ENCODE results near the gene IGFBP4. TPM values are rescaled to one million over a fixed set of nuclear protein-coding genes. Genes with fewer than 3 reads are reported as not detected.

Gene IGFBP4
- total RNA-seq, 4 donors from 2014 or later: 675 to 1,301 (median 748) TPM

GRCh38 chr17:40447148-40447644, 3.9 kb downstream of the IGFBP4 start:
- TF ChIP-seq POLR2A (IDR thresholded peaks at IDR 0.05) (peak in 1 of 2 donors; percentile 21), EP300 (IDR thresholded peaks at IDR 0.05) (peak; percentile 55 to 74)
- TF ChIP-seq, protein P1, sequence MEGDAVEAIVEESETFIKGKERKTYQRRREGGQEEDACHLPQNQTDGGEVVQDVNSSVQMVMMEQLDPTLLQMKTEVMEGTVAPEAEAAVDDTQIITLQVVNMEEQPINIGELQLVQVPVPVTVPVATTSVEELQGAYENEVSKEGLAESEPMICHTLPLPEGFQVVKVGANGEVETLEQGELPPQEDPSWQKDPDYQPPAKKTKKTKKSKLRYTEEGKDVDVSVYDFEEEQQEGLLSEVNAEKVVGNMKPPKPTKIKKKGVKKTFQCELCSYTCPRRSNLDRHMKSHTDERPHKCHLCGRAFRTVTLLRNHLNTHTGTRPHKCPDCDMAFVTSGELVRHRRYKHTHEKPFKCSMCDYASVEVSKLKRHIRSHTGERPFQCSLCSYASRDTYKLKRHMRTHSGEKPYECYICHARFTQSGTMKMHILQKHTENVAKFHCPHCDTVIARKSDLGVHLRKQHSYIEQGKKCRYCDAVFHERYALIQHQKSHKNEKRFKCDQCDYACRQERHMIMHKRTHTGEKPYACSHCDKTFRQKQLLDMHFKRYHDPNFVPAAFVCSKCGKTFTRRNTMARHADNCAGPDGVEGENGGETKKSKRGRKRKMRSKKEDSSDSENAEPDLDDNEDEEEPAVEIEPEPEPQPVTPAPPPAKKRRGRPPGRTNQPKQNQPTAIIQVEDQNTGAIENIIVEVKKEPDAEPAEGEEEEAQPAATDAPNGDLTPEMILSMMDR (IDR thresholded peaks at IDR 0.05): no peak
- H3K27ac ChIP-seq: peak overlapping the region; percentile 70 to 95 (median 84)
- H3K27me3 ChIP-seq: no peaks in the 10 kb centered on the region
- H3K4me1 ChIP-seq: peaks cover 0 to 83% (median 74%) of the 10 kb centered on the region in 4 donors
- peak in 1 of 2 donors; percentile 41 for DNase-seq (ENCODE audit: low spot score in 2 of 2)
- H3K36me3 ChIP-seq: no peaks in the 10 kb centered on the region
- H3K4me3 ChIP-seq: peak overlapping the region; percentile 7 to 84 (median 52)
- WGBS, 2 donors: 34 to 39% methylated on average over 8 of the region's 8 CpGs
- H3K9me3 ChIP-seq: no peaks in the 10 kb centered on the region

- Histone ChIP-seq H3K9me3 (no peaks in the 10 kb centered on the region), H3K27me3 (no peaks in the 10 kb centered on the region), H3K36me3 (peaks cover 0 to under 1% (median 0%) of the 10 kb centered on the region in 3 donors), H3K4me1 (peaks cover 0 to 83% (median 73%) of the 10 kb centered on the region in 4 donors), H3K4me3 (peak overlapping the region in 2 of 4 donors; percentile 27 to 84), H3K27ac (peak overlapping the region; percentile 64 to 95 (median 82))
- TF ChIP-seq EP300 (IDR thresholded peaks at IDR 0.05) (no peak), POLR2A (IDR thresholded peaks at IDR 0.05) (no peak)
- TF ChIP-seq, protein P1 (IDR thresholded peaks at IDR 0.05): no peak
- no peak for DNase-seq (ENCODE audit: low spot score in 2 of 2)
- 56 to 58% methylated on average over 4 of the region's 4 CpGs for WGBS, 2 donors
Measured at GRCh38 chr17:40447806-40448205, 4.6 kb downstream of the IGFBP4 start.

DNA sequence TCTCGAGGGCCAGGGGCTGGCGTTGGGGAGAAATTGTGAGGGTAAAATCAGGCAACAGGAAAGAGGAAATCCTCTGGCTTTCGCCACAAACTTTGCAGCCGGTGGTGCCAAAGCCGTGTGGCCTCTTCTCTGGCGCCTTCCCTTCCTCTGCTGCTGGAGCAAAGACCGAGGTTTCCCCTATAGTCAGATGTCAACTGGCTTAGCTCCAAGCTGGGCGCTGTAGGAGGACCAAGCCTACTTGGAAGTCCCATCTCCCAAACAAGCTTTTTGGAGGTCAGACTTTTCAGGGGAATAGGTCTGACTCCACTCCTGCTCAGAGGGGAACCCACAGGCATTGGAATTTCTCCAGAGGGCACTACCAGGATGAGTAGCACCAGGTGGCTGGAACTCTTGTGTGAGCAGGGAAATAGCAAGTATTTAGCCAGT, 5.0 kb downstream of the IGFBP4 start:
- Histone ChIP-seq H3K4me3 (peak overlapping the region in 2 of 4 donors; percentile 27 to 84), H3K4me1 (peaks cover 0 to 86% (median 73%) of the 10 kb centered on the region in 4 donors), H3K36me3 (peaks cover 0 to 5% (median 0%) of the 10 kb centered on the region in 3 donors), H3K27ac (peak overlapping the region; percentile 64 to 95 (median 82)), H3K27me3 (no peaks in the 10 kb centered on the region), H3K9me3 (no peaks in the 10 kb centered on the region)
- TF ChIP-seq, protein P1 (IDR thresholded peaks at IDR 0.05): no peak
- TF ChIP-seq EP300 (IDR thresholded peaks at IDR 0.05) (no peak), POLR2A (IDR thresholded peaks at IDR 0.05) (no peak)
- DNase-seq (ENCODE audit: low spot score in 2 of 2): peak in 1 of 2 donors; percentile 43
- 8 to 19% methylated on average over 8 of the region's 8 CpGs for WGBS, 2 donors

DNA sequence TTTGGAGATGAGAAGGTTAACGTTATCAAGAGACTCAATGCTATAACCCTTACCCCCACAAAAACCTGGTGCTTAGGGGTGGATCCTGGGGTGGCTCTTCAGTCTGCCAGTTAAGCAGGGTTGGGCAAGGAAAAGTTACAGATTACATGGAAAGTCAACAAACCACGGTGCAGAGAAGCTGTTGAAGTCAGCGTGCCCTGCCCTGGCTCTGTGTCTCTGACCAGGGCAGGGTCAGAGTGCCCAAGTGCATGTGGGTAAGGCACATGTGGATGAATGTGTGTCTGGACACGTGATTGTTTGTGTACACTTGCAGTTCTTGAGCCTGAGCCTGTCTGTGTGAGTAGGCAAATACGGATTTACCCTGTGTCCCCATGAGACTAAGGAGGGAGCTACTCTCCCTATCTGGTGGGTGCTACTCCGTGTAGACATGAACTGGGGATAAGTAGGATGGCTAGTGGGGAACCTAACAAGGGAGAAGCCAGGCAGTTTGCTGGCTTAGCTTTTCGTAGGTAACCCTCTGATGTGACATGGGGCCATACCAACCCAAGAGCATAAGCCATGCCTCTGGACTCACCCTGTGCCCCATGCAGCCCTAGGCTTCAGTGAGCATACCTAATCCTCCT, 5.5 kb downstream of the IGFBP4 start:
- Histone ChIP-seq H3K27me3 (no peaks in the 10 kb centered on the region), H3K4me3 (peak overlapping the region in 2 of 4 donors; percentile 27 to 84), H3K4me1 (peaks cover 0 to 91% (median 75%) of the 10 kb centered on the region in 4 donors), H3K9me3 (no peaks in the 10 kb centered on the region), H3K27ac (peak overlapping the region; percentile 64 to 95 (median 82)), H3K36me3 (peaks cover 0 to 10% (median 0%) of the 10 kb centered on the region in 3 donors)
- no peak for TF ChIP-seq POLR2A (IDR thresholded peaks at IDR 0.05)
- TF ChIP-seq, protein P1 (IDR thresholded peaks at IDR 0.05): no peak
- peak in 1 of 2 donors; percentile 64 for TF ChIP-seq EP300 (IDR thresholded peaks at IDR 0.05)
- DNase-seq (ENCODE audit: low spot score in 2 of 2): no peak
- 25 to 30% methylated on average over 7 of the region's 7 CpGs for WGBS, 2 donors

DNA sequence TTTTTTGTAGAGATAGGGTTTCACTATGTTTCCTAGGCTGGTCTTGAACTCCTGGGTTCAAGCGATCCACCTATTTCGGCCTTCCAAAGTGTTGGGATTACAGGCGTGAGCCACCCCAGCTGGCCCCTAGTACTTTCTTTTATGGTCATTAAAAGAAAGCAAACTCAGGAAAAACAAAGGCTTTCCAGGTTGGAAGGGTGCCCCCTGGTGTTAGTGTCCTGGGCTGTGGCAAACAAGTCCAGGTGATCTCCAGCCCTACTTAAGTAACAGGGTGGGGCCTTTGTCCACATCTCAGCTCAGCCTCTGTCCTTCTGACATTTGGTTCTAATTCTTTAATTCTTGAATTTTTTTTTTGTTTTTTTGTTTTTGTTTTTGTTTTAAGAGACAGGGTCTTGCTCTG, 6.9 kb downstream of the IGFBP4 start:
- peaks cover 0 to 23% (median under 1%) of the 10 kb centered on the region in 3 donors for H3K36me3 ChIP-seq
- no peak overlapping the region for H3K4me3 ChIP-seq
- 77 to 85% methylated on average over 3 of the region's 3 CpGs for WGBS, 2 donors
- no peak for TF ChIP-seq POLR2A (IDR thresholded peaks at IDR 0.05)
- TF ChIP-seq, protein P1 (IDR thresholded peaks at IDR 0.05): peak; percentile 31 to 44 (median 36)
- peak in 1 of 2 donors; percentile 50 for DNase-seq (ENCODE audit: low spot score in 2 of 2)
- peak overlapping the region in 3 of 4 donors; percentile 70 to 95 (median 95) for H3K27ac ChIP-seq
- H3K4me1 ChIP-seq: peaks cover 0 to 95% (median 73%) of the 10 kb centered on the region in 4 donors
- H3K9me3 ChIP-seq: no peaks in the 10 kb centered on the region
- no peaks in the 10 kb centered on the region for H3K27me3 ChIP-seq

Measured in tibial nerve (tissue), 4 donors.